ENCODE data around the gene TMX4. TPM values are rescaled to one million over a fixed set of nuclear protein-coding genes. Genes with fewer than 3 reads are reported as not detected.

TMX4 gene
- total RNA-seq, 1 experiment from 2014 or later: 47.4 TPM

- no TSS peak for BruUV-seq (replicated peaks)
- Mint-ChIP-seq H3K27ac (ENCODE audit: low read depth, unreplicated experiment) (no peak overlapping the region), H3K4me1 (ENCODE audit: insufficient read depth, unreplicated experiment) (no peaks in the 10 kb centered on the region), H3K27me3 (ENCODE audit: insufficient read depth, unreplicated experiment) (no peaks in the 10 kb centered on the region), H3K9me3 (ENCODE audit: unreplicated experiment) (no peaks in the 10 kb centered on the region), H3K36me3 (ENCODE audit: insufficient read depth, unreplicated experiment) (no peaks in the 10 kb centered on the region), H3K4me3 (ENCODE audit: unreplicated experiment) (no peak overlapping the region)
- intact Hi-C loops (cut with micrococcal nuclease): loop anchor here (5.0 kb wide), 1 partner anchor 194 kb away; the partner anchor contains the start of gene PLCB1
- DNase-seq (ENCODE audit: unreplicated experiment): no peak
- CTCF ChIA-PET: interaction anchor here (0.6 to 11.9 kb wide), 12 partner anchors 11 to 1164 kb away, joined by 3 to 277 read pairs (median 5); no protein-coding TSS in a partner anchor
- POLR2A ChIA-PET: interaction anchor here (0.8 to 2.5 kb wide), 4 partner anchors 9 to 785 kb away, joined by 3 to 19 read pairs (median 4); partner anchors contain the start of gene TMX4
- TF ChIP-seq CTCF (IDR thresholded peaks at IDR 0.05; ENCODE audit: unreplicated experiment): no peak
These were observed 81.5 kb downstream of the TMX4 start for GRCh38 chr20:7938058-7938457.

GRCh38 chr20:7937328-7937727 lies 82.2 kb downstream of the TMX4 start:
- POLR2A ChIA-PET: interaction anchor here (1.0 to 2.5 kb wide), 3 partner anchors 8 to 785 kb away, joined by 3 to 19 read pairs (median 4); partner anchors contain the start of gene TMX4
- no peak for DNase-seq (ENCODE audit: unreplicated experiment)

GRCh38 chr20:7935027-7935551 lies 84.5 kb downstream of the TMX4 start:
- Mint-ChIP-seq H3K27ac (ENCODE audit: low read depth, unreplicated experiment) (no peak overlapping the region), H3K9me3 (ENCODE audit: unreplicated experiment) (no peaks in the 10 kb centered on the region), H3K4me1 (ENCODE audit: insufficient read depth, unreplicated experiment) (no peaks in the 10 kb centered on the region), H3K27me3 (ENCODE audit: insufficient read depth, unreplicated experiment) (no peaks in the 10 kb centered on the region), H3K36me3 (ENCODE audit: insufficient read depth, unreplicated experiment) (no peaks in the 10 kb centered on the region), H3K4me3 (ENCODE audit: unreplicated experiment) (no peak overlapping the region)
- intact Hi-C loops (cut with micrococcal nuclease): loop anchor here (5.0 kb wide), 1 partner anchor 197 kb away; the partner anchor contains the start of gene PLCB1
- CTCF ChIA-PET: interaction anchor here (0.6 to 11.9 kb wide), 8 partner anchors 10 to 1398 kb away, joined by 3 to 277 read pairs (median 4); no protein-coding TSS in a partner anchor
- BruUV-seq (replicated peaks): no TSS peak
- POLR2A ChIA-PET: interaction anchor here (1.0 to 1.8 kb wide), 2 partner anchors 10 to 787 kb away, joined by 3 to 8 read pairs; no protein-coding TSS in a partner anchor
- no peak for DNase-seq (ENCODE audit: unreplicated experiment)
- TF ChIP-seq CTCF (IDR thresholded peaks at IDR 0.05; ENCODE audit: unreplicated experiment): no peak

More at GRCh38 chr20:7937328-7937727, 82.2 kb downstream of the TMX4 start:
- CTCF ChIA-PET: interaction anchor here (0.6 to 11.9 kb wide), 34 partner anchors 8 to 1171 kb away, joined by 3 to 277 read pairs (median 5); no protein-coding TSS in a partner anchor
- Mint-ChIP-seq H3K9me3 (ENCODE audit: unreplicated experiment) (no peaks in the 10 kb centered on the region), H3K27me3 (ENCODE audit: insufficient read depth, unreplicated experiment) (no peaks in the 10 kb centered on the region), H3K4me3 (ENCODE audit: unreplicated experiment) (no peak overlapping the region), H3K4me1 (ENCODE audit: insufficient read depth, unreplicated experiment) (no peaks in the 10 kb centered on the region), H3K36me3 (ENCODE audit: insufficient read depth, unreplicated experiment) (no peaks in the 10 kb centered on the region), H3K27ac (ENCODE audit: low read depth, unreplicated experiment) (no peak overlapping the region)
- intact Hi-C loops (cut with micrococcal nuclease): loop anchor here (2.0 to 5.0 kb wide), 2 partner anchors 195 to 451 kb away; partner anchors contain the start of gene PLCB1
- BruUV-seq (replicated peaks): no TSS peak
- no peak for TF ChIP-seq CTCF (IDR thresholded peaks at IDR 0.05; ENCODE audit: unreplicated experiment)

- Mint-ChIP-seq H3K27ac (ENCODE audit: low read depth, unreplicated experiment) (no peak overlapping the region), H3K4me1 (ENCODE audit: insufficient read depth, unreplicated experiment) (no peaks in the 10 kb centered on the region), H3K4me3 (ENCODE audit: unreplicated experiment) (no peak overlapping the region), H3K27me3 (ENCODE audit: insufficient read depth, unreplicated experiment) (no peaks in the 10 kb centered on the region), H3K36me3 (ENCODE audit: insufficient read depth, unreplicated experiment) (no peaks in the 10 kb centered on the region), H3K9me3 (ENCODE audit: unreplicated experiment) (no peaks in the 10 kb centered on the region)
- DNase-seq (ENCODE audit: unreplicated experiment): no peak
- no peak for TF ChIP-seq CTCF (IDR thresholded peaks at IDR 0.05; ENCODE audit: unreplicated experiment)
- ChIA-PET POLR2A (interaction anchor here (0.5 kb wide), 1 partner anchor 923 kb away, joined by 3 read pairs; no protein-coding TSS in a partner anchor), CTCF (interaction anchor here (0.7 to 11.9 kb wide), 4 partner anchors 25 to 787 kb away, joined by 3 to 277 read pairs (median 4); no protein-coding TSS in a partner anchor)
- no TSS peak for BruUV-seq (replicated peaks)
- intact Hi-C loops (cut with micrococcal nuclease): no loop called here
These were observed 86.2 kb downstream of the TMX4 start for GRCh38 chr20:7933346-7933745.

Data from MCF 10A (cell line).